B cell (primary cell): Measurements from ENCODE around the gene METTL4. TPM values are rescaled to one million over a fixed set of nuclear protein-coding genes. Genes with fewer than 3 reads are reported as not detected.

Source experiments
- ATAC-seq: fragments of 200-7000 bp; cut with Tn5 transposase; one replicate; pipeline ENCODE4 v1.10.0; 2021; ENCODE audit warnings: low read depth, mild to moderate bottlenecking, moderate number of reproducible peaks, moderate library complexity
- CTCF ChIA-PET: fragments of 350-600 bp; sonication (Branson Sonifier 250); formaldehyde crosslinking; loops from one replicate; lab custom pipeline; 2021; ENCODE audit warnings: antibody characterized with exemption, inconsistent platforms; lab: Charles Lee
- POLR2A ChIA-PET: fragments of 350-600 bp; sonication (Branson Sonifier 250); formaldehyde crosslinking; loops from one replicate; lab custom pipeline; 2021; ENCODE audit warnings: antibody characterized with exemption; lab: Charles Lee
- DNase-seq: peaks from one replicate; pipeline ENCODE4 v3.0.0; 2013
- H2AFZ ChIP-seq: 2 replicates; pipeline ENCODE4 v1.6.1; 2012; ENCODE audit warnings: mild to moderate bottlenecking, low read depth, low read length; ENCODE audit not compliant: insufficient read depth, poor library complexity, severe bottlenecking
- H3K27ac ChIP-seq, 2 donors: 1 replicate in 1 of 2; 2 replicates in 1 of 2; pipeline ENCODE4 v1.5.1; 2012 to 2013; ENCODE audit warnings: low read length in 2 of 2, mild to moderate bottlenecking in 2 of 2, moderate library complexity in 1 of 2
- H3K27me3 ChIP-seq, 4 experiments: fragments of 200-600 bp in 1 of 4; sonication (generic) in 1 of 4; replicated peaks in 1 of 4; 1 replicate in 2 of 4; 2 replicates in 2 of 4; pipeline versions ENCODE4 v1.6.1 to v1.7.0; 2013 to 2016; ENCODE audit warnings: low read length in 3 of 4, mild to moderate bottlenecking in 2 of 4, mixed read lengths in 1 of 4, moderate library complexity in 1 of 4; ENCODE audit not compliant: insufficient read depth in 4 of 4, control insufficient read depth in 3 of 4; ENCODE audit errors: control extremely low read depth in 1 of 4
- H3K36me3 ChIP-seq, 2 experiments: replicated peaks in 1 of 2; 1 replicate in 1 of 2; 2 replicates in 1 of 2; pipeline versions ENCODE4 v1.6.1 to v1.7.1; 2013; ENCODE audit warnings: low read length in 1 of 2; ENCODE audit not compliant: insufficient read depth in 2 of 2, control insufficient read depth in 1 of 2; ENCODE audit errors: control extremely low read depth in 1 of 2, extremely low read depth in 1 of 2
- H3K4me1 ChIP-seq, 2 donors: fragments of 200-600 bp in 1 of 2; sonication (generic) in 1 of 2; 1 replicate in 1 of 2; 2 replicates in 1 of 2; pipeline versions ENCODE4 v1.5.1 to v1.6.1; 2013 to 2017; ENCODE audit warnings: low read length in 2 of 2; ENCODE audit not compliant: control insufficient read depth in 2 of 2, insufficient read depth in 2 of 2
- H3K4me2 ChIP-seq: replicated peaks from 2 replicates; pipeline ENCODE3; 2012; ENCODE audit warnings: mild to moderate bottlenecking, low read depth, low read length; ENCODE audit not compliant: poor library complexity, severe bottlenecking
- H3K4me3 ChIP-seq, 5 experiments: fragments of 200-600 bp in 1 of 5; sonication (generic) in 1 of 5; 1 replicate in 3 of 5; 2 replicates in 2 of 5; pipeline versions ENCODE4 v1.5.1 to v1.7.0; 2011 to 2016; ENCODE audit warnings: low read length in 4 of 5, mild to moderate bottlenecking in 4 of 5, low read depth in 2 of 5, control low read depth in 1 of 5, moderate library complexity in 1 of 5; ENCODE audit not compliant: insufficient read depth in 1 of 5; ENCODE audit errors: control extremely low read depth in 1 of 5, extremely low read depth in 1 of 5
- H3K79me2 ChIP-seq: fragments of 200-600 bp; sonication (generic); one replicate; pipeline ENCODE4 v1.6.0; 2016; ENCODE audit warnings: low read length; ENCODE audit not compliant: control insufficient read depth, insufficient read depth
- H3K9ac ChIP-seq: fragments of 200-600 bp; sonication (generic); 2 replicates; pipeline ENCODE4 v1.6.1; 2017; ENCODE audit warnings: mild to moderate bottlenecking, low read length, moderate library complexity
- H3K9me3 ChIP-seq, 3 donors: one replicate each; pipeline versions ENCODE4 v1.6.1 to v1.7.1; 2013; ENCODE audit warnings: low read length in 2 of 3; ENCODE audit not compliant: control insufficient read depth in 2 of 3, insufficient read depth in 1 of 3; ENCODE audit errors: control extremely low read depth in 1 of 3
- H4K20me1 ChIP-seq: 2 replicates; pipeline ENCODE4 v1.6.0; 2012; ENCODE audit warnings: mild to moderate bottlenecking, low read length; ENCODE audit not compliant: insufficient read depth, control insufficient read depth, poor library complexity, severe bottlenecking
- H3K27ac Mint-ChIP-seq: one replicate; pipeline ENCODE4 v1.8.0; 2021; ENCODE audit warnings: mixed read lengths
- H3K27me3 Mint-ChIP-seq: one replicate; pipeline ENCODE4 v1.8.0; 2021; ENCODE audit warnings: mixed read lengths
- H3K4me1 Mint-ChIP-seq: one replicate; pipeline ENCODE4 v1.8.0; 2021; ENCODE audit warnings: mixed read lengths
- H3K4me3 Mint-ChIP-seq: one replicate; pipeline ENCODE4 v1.8.0; 2021; ENCODE audit warnings: mixed read lengths
- H3K9me3 Mint-ChIP-seq: one replicate; pipeline ENCODE4 v1.8.0; 2022; ENCODE audit warnings: mixed read lengths; ENCODE audit not compliant: insufficient read depth
- CTCF ChIP-seq: fragments of 200-600 bp; IDR thresholded peaks from one replicate; pipeline ENCODE4 v1.8.0; 2022; ENCODE audit warnings: antibody characterized with exemption, mild to moderate bottlenecking
- EZH2 ChIP-seq: IDR thresholded peaks from 2 replicates; pipeline ENCODE4 v1.6.1; 2012; ENCODE audit warnings: borderline replicate concordance, low read depth, mild to moderate bottlenecking, moderate library complexity, low read length; ENCODE audit not compliant: insufficient read depth, poor library complexity, severe bottlenecking
- WGBS: methylation state at CpG from one replicate; pipeline ENCODE4 v1.1.5; 2013; ENCODE audit warnings: missing lambda C conversion rate; ENCODE audit not compliant: insufficient coverage; 5-methylcytosine and 5-hydroxymethylcytosine counted together
- intact Hi-C: fragments of 100-400 bp; cut with micrococcal nuclease; formaldehyde crosslinking; loops from one replicate; pipeline ENCODE4 v1.10.0; 2022
- polyA plus RNA-seq: library from polyadenylated mRNA; depleted of rRNA; stranded (reverse); fragments of >200 nt; gene quantifications from 2 replicates; pipeline ENCODE4 v1.2.3, GENCODE V29; 2012
- total RNA-seq, 2 donors: library from RNA; stranded (reverse); fragments of 120-200 nt in 1 of 2; gene quantifications; 1 replicate in 1 of 2; 2 replicates in 1 of 2; pipeline versions ENCODE4 v1.2.3 to v1.2.4, GENCODE V29; 2013 to 2022

METTL4 gene
- total and polyA plus RNA-seq, 2 donors (not counting 1 experiment from before 2014, with no cell fraction given), result 12.9 to 31.6 TPM

DNA sequence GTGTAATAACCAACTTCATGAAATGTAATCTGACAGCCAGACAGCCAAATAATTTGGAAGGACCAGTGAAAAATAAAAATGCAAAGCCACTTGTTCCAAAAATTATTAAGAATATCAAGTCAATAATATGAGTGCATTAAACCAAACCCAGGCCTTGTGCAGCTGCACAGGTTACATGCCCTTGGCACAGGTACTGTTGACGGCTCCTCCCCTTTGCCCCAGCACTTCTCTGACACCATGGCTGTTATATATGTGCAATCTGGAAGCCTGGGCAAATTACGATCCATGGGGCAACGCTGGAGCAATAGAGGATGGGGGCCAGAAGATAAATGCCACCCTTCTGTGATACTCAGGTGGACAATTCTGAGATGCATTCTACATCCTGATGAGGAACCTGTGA lies 68.9 kb downstream of the METTL4 start:
- Histone ChIP-seq H3K27me3 (no peaks in the 10 kb centered on the region), H3K9ac (no peak overlapping the region), H2AFZ (no peak overlapping the region), H3K27ac (no peak overlapping the region), H4K20me1 (no peaks in the 10 kb centered on the region), H3K9me3 (no peaks in the 10 kb centered on the region), H3K4me3 (no peak overlapping the region), H3K4me2 (no peak overlapping the region), H3K36me3 (no peaks in the 10 kb centered on the region), H3K79me2 (no peaks in the 10 kb centered on the region), H3K4me1 (no peaks in the 10 kb centered on the region)
- no peak for ATAC-seq
- DNase-seq, result no peak
- no peak overlapping the region for H3K27ac Mint-ChIP-seq
- no peaks in the 10 kb centered on the region for H3K9me3 Mint-ChIP-seq
- POLR2A ChIA-PET, result no interaction called here
- peaks cover 6% of the 10 kb centered on the region for H3K27me3 Mint-ChIP-seq
- no peak overlapping the region for H3K4me3 Mint-ChIP-seq
- 60% methylated on average over 3 of the region's 3 CpGs for WGBS
- TF ChIP-seq EZH2, result no peak
- no peaks in the 10 kb centered on the region for H3K4me1 Mint-ChIP-seq
- CTCF ChIA-PET, result no interaction called here
- intact Hi-C loops, result no loop called here

DNA sequence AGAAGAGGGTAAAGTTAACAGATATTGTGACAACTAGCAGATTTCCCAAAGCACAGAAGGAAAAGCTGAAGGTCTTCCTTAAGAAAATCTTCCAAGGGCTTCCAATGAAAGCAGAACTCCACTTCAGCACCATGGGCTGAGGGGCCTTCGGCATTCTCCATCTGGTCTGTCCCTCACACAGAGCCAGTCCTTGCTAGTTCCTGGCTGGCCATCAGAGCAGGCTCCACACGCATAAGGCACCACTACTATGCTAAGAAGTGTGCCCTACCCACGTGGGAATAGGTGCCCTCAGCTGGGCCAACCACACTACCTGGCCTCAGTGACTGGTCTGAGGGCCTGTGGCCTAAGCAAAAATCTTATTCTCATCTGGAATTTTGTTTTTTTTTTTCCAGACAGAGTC lies 73.5 kb downstream of the METTL4 start:
- intact Hi-C loops, result no loop called here
- WGBS, result 70% methylated on average over 3 of the region's 3 CpGs

More for the DNA sequence above, 73.5 kb downstream of the METTL4 start:
- DNase-seq, result no peak
- no peaks in the 10 kb centered on the region for H3K4me1 Mint-ChIP-seq
- H3K4me3 ChIP-seq, result no peak overlapping the region
- H3K9me3 Mint-ChIP-seq, result no peaks in the 10 kb centered on the region
- TF ChIP-seq CTCF (no peak), EZH2 (no peak)
- H3K27ac Mint-ChIP-seq, result no peak overlapping the region
- no peaks in the 10 kb centered on the region for H3K4me1 ChIP-seq
- no peak overlapping the region for H2AFZ ChIP-seq
- no peaks in the 10 kb centered on the region for H3K9me3 ChIP-seq
- no peaks in the 10 kb centered on the region for H4K20me1 ChIP-seq
- H3K27ac ChIP-seq, result no peak overlapping the region
- ChIA-PET POLR2A (no interaction called here), CTCF (no interaction called here)
- H3K36me3 ChIP-seq, result no peaks in the 10 kb centered on the region
- H3K4me3 Mint-ChIP-seq, result no peak overlapping the region
- no peak for ATAC-seq
- no peaks in the 10 kb centered on the region for H3K27me3 ChIP-seq
- peaks cover 4% of the 10 kb centered on the region for H3K27me3 Mint-ChIP-seq
- H3K4me2 ChIP-seq, result no peak overlapping the region
- no peak overlapping the region for H3K9ac ChIP-seq
- no peaks in the 10 kb centered on the region for H3K79me2 ChIP-seq
